NB4 (cell line): ENCODE results near the gene CBX4.

Experiments used
- POLR2A ChIP-seq: IDR thresholded peaks from 2 replicates; pipeline ENCODE4 v1.6.1; 2011; ENCODE audit warnings: mild to moderate bottlenecking; ENCODE audit not compliant: insufficient read length; ENCODE audit errors: extremely low read depth
- TF ChIP-seq, protein P1 (sequence below): IDR thresholded peaks from one replicate; pipeline ENCODE4 v1.5.1; 2012; ENCODE audit warnings: low read depth, low read length

DNA sequence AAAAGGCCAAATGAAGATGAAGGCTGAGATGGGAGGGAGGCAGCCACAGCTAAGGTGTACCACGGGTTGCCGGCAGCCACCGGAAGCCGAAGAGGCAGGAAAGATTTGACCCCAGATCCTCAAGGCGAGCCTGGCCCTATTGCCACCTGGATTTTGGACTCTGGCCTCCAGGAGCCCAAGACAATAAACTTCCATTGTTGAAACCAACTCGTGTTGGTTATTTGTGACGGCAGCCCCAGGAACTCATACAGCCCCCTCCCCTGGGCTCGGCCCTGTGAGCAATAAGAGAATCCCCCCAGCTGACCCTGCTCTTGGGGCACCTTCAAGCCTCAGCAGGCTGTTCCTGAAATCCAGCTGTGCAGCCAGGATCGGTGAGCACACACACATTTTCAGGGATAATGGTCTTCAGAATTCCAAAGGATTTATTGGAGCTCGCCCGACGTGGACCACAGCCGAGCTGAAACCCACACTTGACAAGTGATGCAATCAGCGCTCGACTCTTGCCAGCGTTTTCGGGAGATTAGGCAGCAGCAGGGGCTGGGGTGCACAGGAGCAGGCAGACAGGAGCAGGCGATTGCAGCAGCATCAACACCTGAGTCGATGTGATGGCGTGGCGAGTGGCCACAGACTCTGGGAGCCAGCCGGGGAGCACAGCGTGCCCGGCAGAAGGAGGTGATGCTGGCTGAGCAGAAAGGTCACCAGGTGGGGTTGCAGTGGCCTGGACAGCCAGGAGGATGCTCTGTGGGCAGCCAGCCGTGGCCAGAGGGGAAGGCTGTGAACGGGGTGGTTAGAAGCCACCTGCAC lies 22.4 kb upstream of the CBX4 start:
- TF ChIP-seq, protein P1, sequence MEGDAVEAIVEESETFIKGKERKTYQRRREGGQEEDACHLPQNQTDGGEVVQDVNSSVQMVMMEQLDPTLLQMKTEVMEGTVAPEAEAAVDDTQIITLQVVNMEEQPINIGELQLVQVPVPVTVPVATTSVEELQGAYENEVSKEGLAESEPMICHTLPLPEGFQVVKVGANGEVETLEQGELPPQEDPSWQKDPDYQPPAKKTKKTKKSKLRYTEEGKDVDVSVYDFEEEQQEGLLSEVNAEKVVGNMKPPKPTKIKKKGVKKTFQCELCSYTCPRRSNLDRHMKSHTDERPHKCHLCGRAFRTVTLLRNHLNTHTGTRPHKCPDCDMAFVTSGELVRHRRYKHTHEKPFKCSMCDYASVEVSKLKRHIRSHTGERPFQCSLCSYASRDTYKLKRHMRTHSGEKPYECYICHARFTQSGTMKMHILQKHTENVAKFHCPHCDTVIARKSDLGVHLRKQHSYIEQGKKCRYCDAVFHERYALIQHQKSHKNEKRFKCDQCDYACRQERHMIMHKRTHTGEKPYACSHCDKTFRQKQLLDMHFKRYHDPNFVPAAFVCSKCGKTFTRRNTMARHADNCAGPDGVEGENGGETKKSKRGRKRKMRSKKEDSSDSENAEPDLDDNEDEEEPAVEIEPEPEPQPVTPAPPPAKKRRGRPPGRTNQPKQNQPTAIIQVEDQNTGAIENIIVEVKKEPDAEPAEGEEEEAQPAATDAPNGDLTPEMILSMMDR = no peak
- TF ChIP-seq POLR2A = no peak
